IMR-90 (cell line): ENCODE results near the gene GPRC6A.

Source experiments
- BHLHE40 ChIP-seq: fragments of 150-350 bp; IDR thresholded peaks from 2 replicates; pipeline ENCODE4 v1.6.1; 2016; ENCODE audit warnings: mild to moderate bottlenecking, low read depth, low read length
- CEBPB ChIP-seq: IDR thresholded peaks from 2 replicates; pipeline ENCODE4 v1.6.1; 2012; ENCODE audit warnings: low read depth, low read length, improper control_type of control experiment
- CTCF ChIP-seq: conservative IDR thresholded peaks from 2 replicates; pipeline ENCODE4 v1.5.1; 2012; ENCODE audit warnings: mild to moderate bottlenecking, low read depth, low read length, improper control_type of control experiment
- FOS ChIP-seq: fragments of 150-350 bp; IDR thresholded peaks from 2 replicates; pipeline ENCODE4 v1.6.1; 2016; ENCODE audit warnings: low read depth, low read length
- MAZ ChIP-seq: IDR thresholded peaks from 2 replicates; pipeline ENCODE4 v1.6.1; 2012; ENCODE audit warnings: low read depth, mild to moderate bottlenecking, low read length, improper control_type of control experiment, moderate library complexity, borderline replicate concordance
- POLR2A ChIP-seq: IDR thresholded peaks from 2 replicates; pipeline ENCODE4 v1.6.1; 2012; ENCODE audit warnings: mild to moderate bottlenecking, low read depth, low read length
- RAD21 ChIP-seq: IDR thresholded peaks from 2 replicates; pipeline ENCODE4 v1.6.1; 2012; ENCODE audit warnings: low read length, improper control_type of control experiment
- RFX5 ChIP-seq: IDR thresholded peaks from 2 replicates; pipeline ENCODE4 v1.8.0; 2012; ENCODE audit warnings: low read depth, mild to moderate bottlenecking, low read length, moderate library complexity
- SMC3 ChIP-seq: fragments of 150-350 bp; IDR thresholded peaks from 2 replicates; pipeline ENCODE4 v1.6.1; 2016; ENCODE audit warnings: low read depth, mild to moderate bottlenecking, antibody characterized with exemption, low read length, moderate library complexity
- USF2 ChIP-seq: fragments of 150-350 bp; IDR thresholded peaks from 2 replicates; pipeline ENCODE4 v1.6.1; 2017; ENCODE audit warnings: mild to moderate bottlenecking, antibody characterized with exemption, low read length, low read depth

- TF ChIP-seq FOS (no peak), CTCF (no peak), USF2 (no peak), BHLHE40 (no peak), SMC3 (no peak), POLR2A (no peak), RAD21 (no peak), RFX5 (no peak), CEBPB (no peak), MAZ (no peak)
Measured at GRCh38 chr6:116876107-116876506, 47.2 kb upstream of the GPRC6A start.
